ENCODE data around the gene HNRNPUL1. TPM values are rescaled to one million over a fixed set of nuclear protein-coding genes. Genes with fewer than 3 reads are reported as not detected.

HNRNPUL1 gene
- total and polyA plus RNA-seq, 9 of the 15 experiments (the other 6 are each of a cell fraction or from before 2014, with no cell fraction given), result 7.3 to 211 (median 85.0) TPM

DNA sequence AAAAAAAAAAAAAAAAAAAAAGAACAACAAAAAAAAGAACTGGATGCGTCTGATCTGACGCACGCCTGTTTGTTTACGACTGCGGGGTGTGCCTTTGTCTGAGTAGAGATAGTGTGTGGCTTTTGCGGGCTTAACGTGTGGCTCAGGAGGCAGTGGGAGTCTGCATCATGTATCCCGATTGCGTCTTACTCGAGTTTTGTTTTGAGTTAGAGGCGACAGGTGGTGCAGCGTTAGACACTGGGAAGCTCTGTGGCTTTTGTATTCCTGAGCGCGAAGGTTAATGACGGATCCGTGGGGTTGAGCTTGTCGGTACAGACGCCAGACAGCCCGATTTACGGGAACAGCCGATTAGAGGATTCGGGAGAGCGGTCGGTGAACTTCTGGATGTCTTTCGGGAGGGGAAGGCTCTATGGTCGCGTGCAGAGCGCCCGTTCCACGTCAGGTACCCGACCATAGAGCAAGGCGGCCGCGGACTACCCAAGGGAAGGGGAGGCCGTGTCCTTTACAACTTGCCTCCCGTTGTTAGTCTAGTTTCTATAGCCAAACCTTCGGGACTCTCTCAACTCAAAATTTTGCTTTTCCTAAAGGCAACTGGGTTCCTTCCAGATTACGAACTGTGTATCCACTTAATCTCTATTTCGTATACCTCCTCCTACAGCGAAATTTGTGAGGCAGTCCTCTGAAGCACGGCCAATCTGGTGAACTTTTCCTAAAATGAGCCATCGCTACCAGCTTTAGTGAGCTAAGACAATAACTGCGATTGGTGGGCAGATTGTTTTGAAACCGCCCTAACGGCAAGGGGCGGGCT lies 926 bp upstream of the HNRNPUL1 start (continued):
- no peak for TF ChIP-seq ETV6 (IDR thresholded peaks at IDR 0.05; ENCODE audit: borderline replicate concordance in 1 of 2, low read depth in 2 of 2, low read length in 1 of 2)
- no peak for TF ChIP-seq ETV6 (CRISPR knock-in tag; IDR thresholded peaks at IDR 0.05; ENCODE audit: borderline replicate concordance)
- no peak for TF ChIP-seq KDM2B (CRISPR knock-in tag; IDR thresholded peaks at IDR 0.05)
- TF ChIP-seq, protein P1, sequence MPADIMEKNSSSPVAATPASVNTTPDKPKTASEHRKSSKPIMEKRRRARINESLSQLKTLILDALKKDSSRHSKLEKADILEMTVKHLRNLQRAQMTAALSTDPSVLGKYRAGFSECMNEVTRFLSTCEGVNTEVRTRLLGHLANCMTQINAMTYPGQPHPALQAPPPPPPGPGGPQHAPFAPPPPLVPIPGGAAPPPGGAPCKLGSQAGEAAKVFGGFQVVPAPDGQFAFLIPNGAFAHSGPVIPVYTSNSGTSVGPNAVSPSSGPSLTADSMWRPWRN (IDR thresholded peaks at IDR 0.05; ENCODE audit: low read depth), result peak; percentile 72
- no peak for TF ChIP-seq HDAC6 (IDR thresholded peaks at IDR 0.05; ENCODE audit: low read depth, low read length)
- TF ChIP-seq, protein P2, sequence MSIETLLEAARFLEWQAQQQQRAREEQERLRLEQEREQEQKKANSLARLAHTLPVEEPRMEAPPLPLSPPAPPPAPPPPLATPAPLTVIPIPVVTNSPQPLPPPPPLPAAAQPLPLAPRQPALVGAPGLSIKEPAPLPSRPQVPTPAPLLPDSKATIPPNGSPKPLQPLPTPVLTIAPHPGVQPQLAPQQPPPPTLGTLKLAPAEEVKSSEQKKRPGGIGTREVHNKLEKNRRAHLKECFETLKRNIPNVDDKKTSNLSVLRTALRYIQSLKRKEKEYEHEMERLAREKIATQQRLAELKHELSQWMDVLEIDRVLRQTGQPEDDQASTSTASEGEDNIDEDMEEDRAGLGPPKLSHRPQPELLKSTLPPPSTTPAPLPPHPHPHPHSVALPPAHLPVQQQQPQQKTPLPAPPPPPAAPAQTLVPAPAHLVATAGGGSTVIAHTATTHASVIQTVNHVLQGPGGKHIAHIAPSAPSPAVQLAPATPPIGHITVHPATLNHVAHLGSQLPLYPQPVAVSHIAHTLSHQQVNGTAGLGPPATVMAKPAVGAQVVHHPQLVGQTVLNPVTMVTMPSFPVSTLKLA (conservative IDR thresholded peaks at IDR 0.05), result peak; percentile 30 to 75; a peak in 2 of 4 replicates
- peak; percentile 66 for TF ChIP-seq RBBP5 (IDR thresholded peaks at IDR 0.05; ENCODE audit: borderline replicate concordance, insufficient read depth, low read length, poor library complexity, severe bottlenecking)
- TF ChIP-seq XRCC3 (IDR thresholded peaks at IDR 0.05), result no peak
- TF ChIP-seq ZNF76 (CRISPR knock-in tag; IDR thresholded peaks at IDR 0.05; ENCODE audit: borderline replicate concordance), result no peak
- TF ChIP-seq MEIS2 (IDR thresholded peaks at IDR 0.05; ENCODE audit: partially characterized antibody), result peak; percentile 4
- TF ChIP-seq, protein P3, sequence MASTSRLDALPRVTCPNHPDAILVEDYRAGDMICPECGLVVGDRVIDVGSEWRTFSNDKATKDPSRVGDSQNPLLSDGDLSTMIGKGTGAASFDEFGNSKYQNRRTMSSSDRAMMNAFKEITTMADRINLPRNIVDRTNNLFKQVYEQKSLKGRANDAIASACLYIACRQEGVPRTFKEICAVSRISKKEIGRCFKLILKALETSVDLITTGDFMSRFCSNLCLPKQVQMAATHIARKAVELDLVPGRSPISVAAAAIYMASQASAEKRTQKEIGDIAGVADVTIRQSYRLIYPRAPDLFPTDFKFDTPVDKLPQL (IDR thresholded peaks at IDR 0.05; ENCODE audit: extremely low read depth, insufficient read length), result peak; percentile 23
- TF ChIP-seq ZNF695 (CRISPR knock-in tag; IDR thresholded peaks at IDR 0.05), result no peak
- TF ChIP-seq, protein P4, sequence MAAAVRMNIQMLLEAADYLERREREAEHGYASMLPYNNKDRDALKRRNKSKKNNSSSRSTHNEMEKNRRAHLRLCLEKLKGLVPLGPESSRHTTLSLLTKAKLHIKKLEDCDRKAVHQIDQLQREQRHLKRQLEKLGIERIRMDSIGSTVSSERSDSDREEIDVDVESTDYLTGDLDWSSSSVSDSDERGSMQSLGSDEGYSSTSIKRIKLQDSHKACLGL (CRISPR knock-in tag; IDR thresholded peaks at IDR 0.05; ENCODE audit: borderline replicate concordance, poor library complexity, severe bottlenecking), result no peak
- TF ChIP-seq CBFB (CRISPR knock-in tag; IDR thresholded peaks at IDR 0.05), result peak; percentile 41; the same call in 1 of the 2 replicates
- TF ChIP-seq NR2F6 (CRISPR knock-in tag; IDR thresholded peaks at IDR 0.05), result no peak
- peak; percentile 52; the same call in 1 of the 2 replicates for TF ChIP-seq PHF8 (IDR thresholded peaks at IDR 0.05; ENCODE audit: borderline replicate concordance, low read length)
- no peak for TF ChIP-seq MCM3 (IDR thresholded peaks at IDR 0.05)
- TF ChIP-seq TAL1 (IDR thresholded peaks at IDR 0.05), result peak; percentile 20; the same call in 1 of the 2 replicates
- TF ChIP-seq SMAD1 (IDR thresholded peaks at IDR 0.05; ENCODE audit: low read depth, low read length, partially characterized antibody), result peak; percentile 76
- TF ChIP-seq, protein P5, sequence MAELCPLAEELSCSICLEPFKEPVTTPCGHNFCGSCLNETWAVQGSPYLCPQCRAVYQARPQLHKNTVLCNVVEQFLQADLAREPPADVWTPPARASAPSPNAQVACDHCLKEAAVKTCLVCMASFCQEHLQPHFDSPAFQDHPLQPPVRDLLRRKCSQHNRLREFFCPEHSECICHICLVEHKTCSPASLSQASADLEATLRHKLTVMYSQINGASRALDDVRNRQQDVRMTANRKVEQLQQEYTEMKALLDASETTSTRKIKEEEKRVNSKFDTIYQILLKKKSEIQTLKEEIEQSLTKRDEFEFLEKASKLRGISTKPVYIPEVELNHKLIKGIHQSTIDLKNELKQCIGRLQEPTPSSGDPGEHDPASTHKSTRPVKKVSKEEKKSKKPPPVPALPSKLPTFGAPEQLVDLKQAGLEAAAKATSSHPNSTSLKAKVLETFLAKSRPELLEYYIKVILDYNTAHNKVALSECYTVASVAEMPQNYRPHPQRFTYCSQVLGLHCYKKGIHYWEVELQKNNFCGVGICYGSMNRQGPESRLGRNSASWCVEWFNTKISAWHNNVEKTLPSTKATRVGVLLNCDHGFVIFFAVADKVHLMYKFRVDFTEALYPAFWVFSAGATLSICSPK (IDR thresholded peaks at IDR 0.05; ENCODE audit: borderline replicate concordance), result no peak

Measured in K562 (cell line).